ENCODE data around the gene LCLAT1. TPM values are rescaled to one million over a fixed set of nuclear protein-coding genes. Genes with fewer than 3 reads are reported as not detected.

LCLAT1 gene
- total RNA-seq (2014; rRNA removed): 24.9 and 27.3 TPM in 2 replicates
- polyA plus RNA-seq (2012): 3.1 TPM

DNA sequence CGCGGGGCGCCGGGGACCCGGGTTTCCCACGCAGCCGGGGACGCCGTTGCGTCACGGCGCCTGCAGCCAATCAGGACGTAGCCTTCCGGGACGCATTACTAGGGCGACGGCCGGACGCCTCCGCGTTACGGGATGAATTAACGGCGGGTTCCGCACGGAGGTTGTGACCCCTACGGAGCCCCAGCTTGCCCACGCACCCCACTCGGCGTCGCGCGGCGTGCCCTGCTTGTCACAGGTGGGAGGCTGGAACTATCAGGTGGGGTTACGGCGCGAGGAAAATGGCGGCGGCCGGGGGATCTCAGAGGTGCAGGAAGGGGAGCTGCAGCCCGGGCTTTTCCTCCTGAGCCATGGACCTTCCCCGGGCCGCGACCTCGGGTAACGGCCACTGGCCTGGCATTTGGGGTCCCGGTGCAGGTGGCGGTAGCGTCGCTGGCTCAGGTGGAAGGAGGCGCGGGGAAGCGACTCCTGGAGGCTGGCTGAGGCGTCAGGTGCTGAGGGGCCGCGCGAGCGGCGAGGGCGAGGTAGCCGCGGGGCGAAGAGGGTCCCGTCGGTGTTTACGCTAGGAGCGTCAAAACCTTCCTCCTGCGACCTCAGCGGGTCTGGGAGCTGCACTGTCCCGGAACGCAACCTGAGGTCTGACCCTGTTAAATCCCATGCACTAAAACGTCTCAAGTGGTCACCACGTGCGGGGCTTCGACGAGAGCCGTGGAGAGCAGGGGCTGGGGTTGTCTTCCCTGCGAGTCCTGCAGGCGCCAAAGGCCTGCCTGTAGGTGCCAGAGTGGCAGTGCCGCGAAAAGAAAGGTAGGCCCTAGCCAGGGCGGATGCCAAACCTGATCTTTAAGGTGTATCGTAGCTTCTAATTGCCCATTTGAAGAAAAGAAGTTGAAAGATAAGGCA, at the start of gene LCLAT1:
Gene LCLAT1, plus strand, starts transcription at position 98 of the 897 bp plus-strand sequence. CDS start 78,345 bp downstream, outside the sequence.
- DNase-seq (ENCODE audit: low read depth): peak; percentile 76

GRCh38 chr2:30398084-30398873, 48.8 kb upstream of the LCLAT1 start:
- no peak for DNase-seq (ENCODE audit: low read depth)

- DNase-seq (ENCODE audit: low read depth): no peak
These were observed 46.7 kb upstream of the LCLAT1 start for GRCh38 chr2:30400151-30400954.

- no peak for DNase-seq (ENCODE audit: low read depth)
These were observed 44.4 kb upstream of the LCLAT1 start for GRCh38 chr2:30402441-30403182.

DNA sequence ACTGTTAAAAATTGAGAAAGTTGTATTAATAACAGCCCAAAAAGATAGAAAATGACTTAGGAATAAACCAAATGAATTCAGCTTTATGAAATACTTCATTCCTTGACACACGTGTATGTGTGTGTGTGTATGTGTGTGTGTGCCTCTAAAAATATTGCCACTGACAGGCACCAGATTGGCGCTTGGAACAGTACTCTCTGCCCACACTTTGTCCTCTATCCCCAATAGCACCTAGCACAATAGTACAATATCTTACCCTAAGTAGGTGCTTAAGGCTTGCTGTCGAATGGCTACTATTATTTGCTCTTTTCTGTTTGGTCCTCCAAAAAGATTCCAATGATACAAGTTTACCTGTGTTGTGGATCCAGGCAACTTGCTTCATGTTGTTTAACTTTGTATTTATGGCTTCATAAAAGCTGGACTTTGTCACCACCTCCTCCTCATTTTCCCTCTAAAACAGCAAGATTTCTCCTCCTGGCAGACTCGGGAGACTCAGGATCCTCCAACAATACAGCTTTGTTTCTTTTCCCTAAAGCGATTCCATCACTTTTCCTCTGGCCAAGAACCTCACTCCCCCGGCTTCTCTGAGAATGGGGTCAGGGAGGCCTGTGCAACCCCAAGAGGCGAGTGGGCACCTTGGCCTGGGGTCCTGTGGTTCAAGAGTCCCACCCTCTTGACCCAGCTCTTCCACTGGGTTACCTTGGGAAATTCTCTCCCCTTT, 43.3 kb upstream of the LCLAT1 start:
- DNase-seq (ENCODE audit: low read depth): no peak

DNA sequence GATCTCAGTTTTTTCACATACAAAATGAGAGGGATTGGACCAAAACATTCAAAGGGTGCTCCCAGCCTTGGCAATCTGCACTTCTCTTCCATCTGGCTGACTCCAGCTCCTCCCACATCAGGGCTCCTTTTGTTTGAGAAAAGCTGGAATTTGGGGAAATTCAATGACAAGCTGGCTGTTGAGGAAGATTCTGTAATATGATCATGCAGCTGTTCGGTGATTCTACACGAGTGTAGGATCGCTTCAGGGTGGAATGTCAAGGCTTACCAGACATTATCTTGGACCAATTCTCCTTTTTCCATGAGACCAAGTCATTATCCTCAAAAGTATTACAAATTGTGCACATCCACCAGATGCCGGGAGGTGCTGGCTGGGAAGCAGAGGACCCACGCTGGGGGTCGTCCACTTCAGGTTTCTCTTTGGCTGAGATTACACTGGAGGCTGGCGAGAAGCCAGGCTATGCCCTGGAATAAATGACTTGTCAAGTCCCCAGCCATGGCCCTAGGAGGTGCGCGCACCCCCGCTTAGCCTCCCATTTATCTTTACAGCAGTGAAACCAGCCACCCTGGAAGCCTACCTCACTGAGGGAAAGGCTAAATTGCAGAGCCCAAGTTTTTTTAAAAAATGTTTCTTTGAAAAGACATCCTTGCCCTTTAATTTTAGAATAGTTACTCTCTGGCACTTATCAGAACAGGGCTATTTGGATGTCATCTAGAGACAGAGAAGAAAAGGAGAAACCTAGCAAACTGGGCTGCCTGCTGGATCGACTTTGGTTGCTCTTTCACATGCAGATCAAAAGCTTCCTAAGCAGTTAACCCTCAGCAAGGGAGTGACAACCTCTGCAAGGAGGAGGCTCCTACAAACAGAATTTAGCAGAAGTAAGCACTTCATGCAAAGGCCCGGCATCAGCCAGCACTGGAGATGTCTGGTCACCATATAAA, 42.5 kb upstream of the LCLAT1 start:
- DNase-seq (ENCODE audit: low read depth): peak; percentile 84

DNA sequence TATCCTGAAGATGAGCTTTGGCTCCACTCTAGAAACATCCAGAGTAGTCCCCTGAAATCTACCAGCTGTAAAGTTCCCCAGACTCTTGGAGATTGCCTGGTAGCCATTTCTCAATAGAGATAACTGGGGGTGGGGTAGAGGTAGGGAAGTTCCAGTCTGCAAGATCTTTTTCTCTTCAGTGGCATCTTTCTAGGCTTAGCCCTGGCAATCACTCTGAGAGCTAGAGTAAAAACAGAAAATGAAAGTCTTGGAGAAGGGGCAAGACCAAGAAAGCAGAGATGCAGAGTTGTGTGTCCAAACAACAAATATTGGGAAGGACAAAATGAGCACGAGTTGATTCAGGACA, 41.8 kb upstream of the LCLAT1 start:
- DNase-seq (ENCODE audit: low read depth): no peak

DNA sequence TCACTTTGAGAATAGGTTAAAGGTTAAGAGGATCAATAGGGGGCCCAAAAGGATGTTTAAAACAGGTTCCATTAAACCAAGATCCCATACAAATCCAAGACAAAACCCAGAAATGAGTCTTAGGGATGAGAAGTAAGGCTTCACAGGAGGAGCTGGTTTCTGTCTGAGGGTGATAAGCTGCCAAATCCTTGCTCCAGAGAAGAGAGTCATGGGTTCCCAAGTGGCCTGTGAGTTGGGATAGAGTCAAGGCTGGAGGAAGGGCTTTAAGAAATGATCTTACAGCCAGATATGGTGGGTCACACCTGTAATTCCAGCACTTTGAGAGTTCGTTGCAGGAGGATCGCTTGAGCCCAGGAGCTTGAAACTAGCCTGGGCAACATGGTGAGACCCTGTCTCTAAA, 40.2 kb upstream of the LCLAT1 start:
- no peak for DNase-seq (ENCODE audit: low read depth)

GRCh38 chr2:30408961-30409387, 38.1 kb upstream of the LCLAT1 start:
- peak; percentile 60 for DNase-seq (ENCODE audit: low read depth)

GRCh38 chr2:30410217-30410616, 36.8 kb upstream of the LCLAT1 start:
- peak; percentile 32 for DNase-seq (ENCODE audit: low read depth)

DNA sequence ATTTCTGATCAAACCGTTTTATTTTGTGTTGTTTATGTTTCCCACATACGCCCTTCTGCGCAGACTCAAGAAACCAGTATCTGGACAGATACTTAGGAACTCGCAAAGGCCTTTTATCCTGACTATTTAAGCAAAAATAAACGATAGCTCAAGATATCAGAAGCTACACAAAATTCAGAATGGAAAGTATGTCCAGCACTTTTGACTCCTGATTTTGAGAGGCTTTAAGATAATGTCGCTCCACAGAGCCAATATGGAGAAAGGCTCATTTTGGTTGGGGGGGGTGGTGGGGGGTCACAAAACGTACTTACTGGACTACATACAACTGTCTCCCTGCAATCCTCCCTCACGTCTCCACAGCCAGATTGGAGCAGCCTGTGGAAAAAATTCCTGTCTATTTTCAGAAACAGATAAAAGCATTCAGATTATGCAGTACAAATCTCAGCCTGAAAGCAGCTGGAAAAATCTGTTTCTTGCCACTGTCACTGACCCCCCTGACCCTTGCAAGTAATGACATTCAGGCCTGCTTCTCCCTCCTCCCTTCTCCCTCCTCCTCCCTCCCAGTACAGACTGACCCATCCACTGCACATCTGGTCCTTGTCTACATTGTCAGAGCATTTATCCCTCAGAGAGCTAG, 34.9 kb upstream of the LCLAT1 start:
- DNase-seq (ENCODE audit: low read depth): no peak

DNA sequence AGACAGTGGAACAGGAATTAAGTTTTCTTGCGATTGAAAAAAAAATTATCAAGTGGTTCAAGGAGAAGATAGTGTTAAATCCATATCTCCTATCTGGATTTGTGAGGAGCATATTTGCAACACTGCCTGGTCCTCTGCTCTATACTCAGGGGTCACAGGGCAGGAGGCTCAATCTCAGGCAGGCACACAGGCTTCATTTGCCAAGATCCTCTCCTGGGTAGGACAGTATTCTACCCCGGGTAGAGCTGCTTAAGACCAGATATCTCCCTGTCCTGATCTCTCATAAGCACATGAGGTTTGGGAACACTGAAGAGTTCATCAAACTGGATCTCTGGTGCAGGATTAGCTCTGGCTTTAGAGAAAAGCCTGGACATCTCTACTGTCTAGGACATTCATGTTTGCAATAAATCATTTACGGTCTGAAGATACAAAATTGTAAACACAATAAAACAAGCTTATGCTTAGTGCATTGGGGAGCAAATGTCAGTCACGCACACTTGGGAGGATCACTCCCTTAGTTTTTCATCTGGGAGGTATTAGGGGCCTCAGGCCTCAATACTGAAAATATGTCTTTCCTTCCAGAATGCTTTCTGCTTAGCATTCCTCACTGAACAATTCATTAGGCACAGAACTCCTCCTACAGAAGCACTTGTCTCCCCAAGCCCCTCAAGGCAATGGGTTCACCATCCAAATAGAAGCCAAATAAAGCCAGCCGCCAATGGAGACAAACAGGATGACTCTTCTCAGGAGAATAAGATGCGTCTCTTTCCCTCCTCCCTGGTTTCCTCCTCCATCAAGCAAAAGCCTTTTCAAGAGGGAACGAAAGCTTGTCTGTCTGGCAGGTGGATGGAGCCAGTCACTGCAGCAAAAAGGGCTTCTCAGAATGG, 34.1 kb upstream of the LCLAT1 start:
- no peak for DNase-seq (ENCODE audit: low read depth)

GRCh38 chr2:30414961-30415360, 32.1 kb upstream of the LCLAT1 start:
- DNase-seq (ENCODE audit: low read depth): no peak

DNA sequence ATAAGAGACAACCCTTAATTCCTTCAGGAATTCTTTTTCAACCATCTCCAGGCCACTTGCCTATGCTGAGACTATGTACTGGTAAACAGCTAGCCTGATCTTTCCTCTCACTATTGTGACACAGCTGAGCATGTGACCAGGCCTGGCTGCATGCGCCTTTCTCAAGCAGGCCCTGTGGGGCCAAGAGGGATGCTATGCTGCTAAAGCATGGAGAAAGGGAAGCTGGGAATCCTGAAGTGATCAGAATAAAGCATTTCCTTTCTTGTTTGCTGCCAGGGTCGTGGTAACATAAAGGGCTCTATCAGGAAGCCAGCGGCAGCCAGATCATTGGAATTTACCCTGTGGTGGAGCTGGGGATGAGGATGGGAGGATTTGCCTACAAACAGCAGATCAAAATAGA, 29.8 kb upstream of the LCLAT1 start:
- no peak for DNase-seq (ENCODE audit: low read depth)

- no peak for DNase-seq (ENCODE audit: low read depth)
These were observed 25.9 kb upstream of the LCLAT1 start for GRCh38 chr2:30421026-30421603.

DNA sequence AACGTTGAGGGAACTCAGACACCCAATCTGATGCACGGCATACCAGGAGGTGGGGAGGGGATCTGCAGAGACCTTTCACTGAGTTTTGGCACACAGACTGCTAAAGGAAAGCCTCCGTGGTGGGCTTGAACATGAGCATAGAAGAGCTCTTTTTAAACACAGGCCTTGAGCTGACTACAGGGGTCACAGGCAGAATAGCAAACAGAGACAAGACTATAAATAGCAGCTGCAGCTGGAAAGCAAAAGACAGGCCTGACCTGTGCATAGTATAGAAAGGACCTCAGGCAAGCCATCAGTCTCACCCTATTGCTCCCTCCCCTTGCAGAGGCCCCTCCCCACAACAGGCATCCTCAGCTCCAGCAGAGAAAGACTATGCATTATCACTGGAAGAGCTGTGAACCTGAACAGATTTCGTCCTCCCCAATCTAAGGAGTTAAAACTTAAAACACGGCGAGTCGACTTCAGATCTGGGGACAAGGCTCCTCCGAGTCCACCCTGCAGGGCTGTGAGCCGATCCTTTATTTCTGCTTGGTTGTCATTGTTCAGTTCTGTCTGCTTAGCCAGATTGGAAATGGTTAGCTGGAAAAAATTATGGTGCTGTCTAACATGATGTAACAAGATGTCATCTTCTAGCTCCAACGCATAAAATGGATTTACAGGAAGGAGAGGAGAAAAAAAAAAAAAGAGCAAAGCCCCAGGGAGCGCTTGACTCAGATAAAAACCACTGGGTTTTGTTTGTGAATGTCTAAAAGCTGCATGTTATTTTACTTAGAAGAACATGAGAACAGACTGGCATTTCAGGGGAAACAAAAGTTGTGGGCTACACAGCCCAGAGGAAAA, 25.2 kb upstream of the LCLAT1 start:
- peak; percentile 88 for DNase-seq (ENCODE audit: low read depth)

Measured in LHCN-M2 (cell line).